Stomach (tissue), 9 donors: ENCODE measurements around the gene FAM111A. TPM values are rescaled to one million over a fixed set of nuclear protein-coding genes. Genes with fewer than 3 reads are reported as not detected.

Experiments used
- DNase-seq, 2 donors: peaks; one replicate each; pipeline versions ENCODE4 v3.0.0 to v3.0.0-alpha.2; 2013 to 2019
- H3K27ac ChIP-seq, 5 donors: fragments of 200-600 bp in 4 of 5; sonication (generic) in 4 of 5; one replicate each; pipeline ENCODE4 v1.5.1; 2013 to 2019; ENCODE audit warnings: mild to moderate bottlenecking in 1 of 5, moderate library complexity in 1 of 5
- H3K27me3 ChIP-seq, 3 donors: fragments of 200-600 bp; sonication (generic); one replicate each; pipeline ENCODE4 v1.5.1; 2017 to 2019; ENCODE audit warnings: mixed run types in 1 of 3
- H3K36me3 ChIP-seq, 4 donors: fragments of 200-600 bp; sonication (generic); 1 replicate in 3 of 4; 2 replicates in 1 of 4; pipeline ENCODE4 v1.5.1; 2016 to 2019
- H3K4me1 ChIP-seq, 4 donors: fragments of 200-600 bp; sonication (generic); one replicate each; pipeline ENCODE4 v1.5.1; 2016 to 2019
- H3K4me3 ChIP-seq, 4 donors: fragments of 200-600 bp; sonication (generic) in 3 of 4; one replicate each; pipeline ENCODE4 v1.5.1; 2016 to 2019; ENCODE audit warnings: mild to moderate bottlenecking in 1 of 4
- H3K9me3 ChIP-seq, 4 donors: fragments of 200-600 bp; sonication (generic); one replicate each; pipeline ENCODE4 v1.5.1; 2016 to 2019
- CTCF ChIP-seq, 7 experiments: fragments of 450-650 bp in 4 of 7; fragments of 200-600 bp in 3 of 7; sonication (generic) in 3 of 7; IDR thresholded peaks; one replicate each; pipeline ENCODE4 v1.5.1; 2016 to 2019; ENCODE audit warnings: antibody characterized with exemption in 7 of 7, control low read depth in 2 of 7, mild to moderate bottlenecking in 1 of 7
- EP300 ChIP-seq: sonication (generic); formaldehyde crosslinking; IDR thresholded peaks from one replicate; pipeline ENCODE4 v1.6.1; 2017; ENCODE audit warnings: antibody characterized with exemption
- POLR2A ChIP-seq, 4 donors: fragments of 450-650 bp; IDR thresholded peaks; one replicate each; pipeline ENCODE4 v1.6.1; 2016; ENCODE audit warnings: antibody characterized with exemption in 4 of 4, control low read depth in 2 of 4, mild to moderate bottlenecking in 1 of 4, moderate library complexity in 1 of 4
- POLR2AphosphoS5 ChIP-seq, 3 donors: sonication (generic); formaldehyde crosslinking; IDR thresholded peaks; one replicate each; pipeline ENCODE4 v1.6.1; 2016; ENCODE audit warnings: antibody characterized with exemption in 3 of 3
- WGBS, 5 donors: extraction: QIAGEN DNeasy Blood & Tissue Kit in 3 of 5; methylation state at CpG; one replicate each; pipeline versions ENCODE4 v1.1.5 to v1.1.7; 2013 to 2018; 5-methylcytosine and 5-hydroxymethylcytosine counted together
- intact Hi-C: fragments of 100-400 bp; cut with DNase I; formaldehyde crosslinking; loops from one replicate; pipeline ENCODE4 v1.15.1; 2023; ENCODE audit warnings: low total_unique reads
- polyA plus RNA-seq, 3 donors: library from polyadenylated mRNA; stranded (reverse); fragments of 200-250 nt; gene quantifications; one replicate each; pipeline ENCODE4 v1.2.3, GENCODE V29; 2013
- total RNA-seq, 5 donors: library from RNA; depleted of rRNA; stranded (reverse); fragments of >200 nt; gene quantifications; one replicate each; pipeline versions ENCODE4 v1.1.0 to v1.2.3, GENCODE V29; 2014 to 2016
- donor health status: healthy with polysubstance abuse.
- donor health status: Bipolar disorder and iron deficiency.
- donor health status: healthy.

The FAM111A gene
- total and polyA plus RNA-seq, 8 donors: 8.9 to 78.2 (median 29.7) TPM

DNA sequence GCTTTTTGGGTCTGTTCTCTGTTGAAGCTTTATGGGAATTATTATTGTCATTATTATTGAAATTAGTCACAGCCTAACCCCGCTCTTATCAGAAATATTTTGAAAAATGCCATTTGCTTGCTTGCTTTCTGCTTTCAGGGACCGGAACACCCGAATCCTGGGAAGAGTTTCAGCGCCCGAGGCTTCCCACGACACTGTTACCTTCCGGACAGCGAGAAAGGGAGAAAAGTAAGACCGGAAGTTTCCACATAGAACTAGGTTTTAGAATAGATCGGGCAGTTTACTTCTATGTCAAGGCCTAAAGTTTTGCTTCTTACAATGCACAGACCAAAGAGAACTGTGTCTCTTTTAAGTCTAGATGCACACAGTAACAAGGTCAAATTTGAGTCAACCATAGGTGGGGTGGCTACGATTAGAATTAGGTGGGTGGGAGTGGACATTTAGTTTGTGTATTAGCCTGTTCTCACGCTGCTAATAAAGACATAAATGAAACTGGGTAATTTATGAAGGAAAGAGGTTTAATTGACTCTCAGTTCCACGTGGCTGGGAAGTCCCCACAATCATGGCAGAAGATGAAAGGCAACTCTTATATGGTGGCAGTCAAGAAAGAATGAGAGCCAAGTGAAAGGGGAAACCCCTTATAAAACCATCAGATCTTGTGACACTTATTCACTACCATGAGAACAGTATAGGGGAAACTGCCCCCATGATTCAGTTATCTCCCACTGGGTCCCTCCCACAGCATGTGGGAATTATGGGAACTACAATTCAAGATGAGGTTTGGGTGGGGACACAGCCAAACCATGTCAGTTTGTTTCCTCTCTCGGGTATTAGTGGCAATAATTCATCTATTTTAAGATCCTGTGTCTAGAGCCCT is 57.1 kb downstream of the FAM111A start:
- Histone ChIP-seq H3K4me3 (no peak overlapping the region), H3K27me3 (no peaks in the 10 kb centered on the region), H3K27ac (peak overlapping the region in 2 of 5 donors; percentile 7 to 20), H3K36me3 (peaks cover 8 to 75% (median 57%) of the 10 kb centered on the region in 4 donors), H3K4me1 (peaks cover 11 to 43% (median 25%) of the 10 kb centered on the region in 4 donors), H3K9me3 (no peaks in the 10 kb centered on the region)
- no peak for TF ChIP-seq CTCF (IDR thresholded peaks at IDR 0.05)
- no peak for TF ChIP-seq POLR2A (IDR thresholded peaks at IDR 0.05)
- TF ChIP-seq POLR2AphosphoS5 (IDR thresholded peaks at IDR 0.05): no peak
- no peak for TF ChIP-seq EP300
- no peak for DNase-seq
- intact Hi-C loops: no loop called here
- 75 to 81% (median 80%) methylated on average over 14 of the region's 14 CpGs for WGBS, 5 donors

GRCh38 chr11:59200423-59200746 is 57.7 kb downstream of the FAM111A start:
- peak overlapping the region in 1 of 5 donors; percentile 7 for H3K27ac ChIP-seq
- intact Hi-C loops: no loop called here
- TF ChIP-seq POLR2A (IDR thresholded peaks at IDR 0.05): no peak
- no peak for TF ChIP-seq POLR2AphosphoS5 (IDR thresholded peaks at IDR 0.05)
- no peak for TF ChIP-seq EP300
- no peak for TF ChIP-seq CTCF (IDR thresholded peaks at IDR 0.05)
- H3K9me3 ChIP-seq: no peaks in the 10 kb centered on the region
- DNase-seq: no peak
- H3K36me3 ChIP-seq: peaks cover 14 to 75% (median 57%) of the 10 kb centered on the region in 4 donors
- H3K4me3 ChIP-seq: no peak overlapping the region
- no peaks in the 10 kb centered on the region for H3K27me3 ChIP-seq
- WGBS, 5 donors: 26 to 77% (median 64%) methylated on average over 4 of the region's 4 CpGs
- peaks cover 11 to 41% (median 25%) of the 10 kb centered on the region in 4 donors for H3K4me1 ChIP-seq

DNA sequence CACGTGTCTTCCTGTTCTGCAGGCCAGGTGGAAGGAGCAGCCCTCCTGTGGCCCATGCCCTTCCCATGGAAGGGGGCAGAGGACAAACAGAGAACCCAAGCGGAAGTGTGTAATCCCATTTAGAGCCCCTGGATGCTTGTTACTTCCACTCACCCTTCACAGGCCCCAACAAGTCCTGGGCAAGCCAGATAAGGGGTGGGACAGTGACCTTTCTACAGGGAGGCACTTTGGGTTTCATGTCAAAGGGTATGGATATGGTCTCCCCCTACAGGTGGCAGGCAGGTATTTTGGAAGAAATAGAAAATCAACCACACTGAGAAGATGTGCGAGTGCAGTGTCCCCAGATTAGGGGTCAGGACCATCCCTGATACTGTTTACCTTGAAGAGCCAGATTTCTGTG is 58.7 kb downstream of the FAM111A start:
- Histone ChIP-seq H3K27ac (no peak overlapping the region), H3K27me3 (no peaks in the 10 kb centered on the region), H3K4me3 (no peak overlapping the region), H3K9me3 (no peaks in the 10 kb centered on the region), H3K36me3 (peaks cover 18 to 75% (median 54%) of the 10 kb centered on the region in 4 donors), H3K4me1 (peaks cover 11 to 34% (median 22%) of the 10 kb centered on the region in 4 donors)
- TF ChIP-seq POLR2AphosphoS5 (IDR thresholded peaks at IDR 0.05) (no peak), CTCF (IDR thresholded peaks at IDR 0.05) (peak in 2 of 7 experiments; percentile 14 to 29)
- peak in 1 of 2 donors; percentile 38 for DNase-seq
- 67 to 88% (median 73%) methylated on average over 3 of the region's 3 CpGs for WGBS, 5 donors
- intact Hi-C loops: no loop called here

Other genes with a start within 250 kb of the FAM111A start
- 10 to 100 TPM in 1 of 5 donors, under 1 TPM in 1, not detected in 3; 0.73 to 13.4 TPM for gene GLYATL1, start 203.4 kb upstream of the FAM111A start, total RNA-seq
- gene GLYATL1, start 203.4 kb upstream of the FAM111A start, polyA plus RNA-seq: 1 to 10 TPM; 1.3 to 1.7 (median 1.4) TPM
- gene GLYATL1B, start 56.5 kb upstream of the FAM111A start, total RNA-seq: not detected
- gene GLYATL1B, start 56.5 kb upstream of the FAM111A start, polyA plus RNA-seq: not detected
- gene FAM111B, start 35.6 kb upstream of the FAM111A start, total RNA-seq: 10 to 100 TPM in 1 of 5 donors, 1 to 10 TPM in 3, under 1 TPM in 1; 0.29 to 37.9 (median 9.2) TPM
- gene FAM111B, start 35.6 kb upstream of the FAM111A start, polyA plus RNA-seq: 1 to 10 TPM; 1.7 to 2.9 (median 2.2) TPM
- gene DTX4, start 29.3 kb downstream of the FAM111A start, total RNA-seq: 10 to 100 TPM; 16.8 to 58.0 (median 38.6) TPM
- gene DTX4, start 29.3 kb downstream of the FAM111A start, polyA plus RNA-seq: 10 to 100 TPM in 2 of 3 donors, 1 to 10 TPM in 1; 5.4 to 15.0 (median 13.5) TPM
- gene MPEG1, start 70.1 kb downstream of the FAM111A start, total RNA-seq: 10 to 100 TPM in 3 of 5 donors, 1 to 10 TPM in 1, not detected in 1; 5.3 to 18.4 (median 16.1) TPM
- gene MPEG1, start 70.1 kb downstream of the FAM111A start, polyA plus RNA-seq: 1 to 10 TPM; 1.4 to 5.2 (median 5.0) TPM
- under 1 TPM in 1 of 5 donors, not detected in 4; under 0.01 TPM for gene OR5AN1, start 216.0 kb downstream of the FAM111A start, total RNA-seq
- gene OR5AN1, start 216.0 kb downstream of the FAM111A start, polyA plus RNA-seq: not detected